Brain microvascular endothelial cell (primary cell): ENCODE results near the gene GDF11.

Experiments
- DNase-seq: peaks from one replicate; pipeline ENCODE4 v3.0.0-alpha.2; 2020
- H3K27ac ChIP-seq: fragments of 250-450 bp; sonication (Bioruptor Pico); 2 replicates; pipeline ENCODE4 v1.5.1; 2020; ENCODE audit warnings: mild to moderate bottlenecking, moderate library complexity
- H3K27me3 ChIP-seq: fragments of 250-450 bp; sonication (Bioruptor Pico); replicated peaks from 2 replicates; pipeline ENCODE4 v1.5.1; 2020; ENCODE audit warnings: mild to moderate bottlenecking
- H3K36me3 ChIP-seq: fragments of 250-450 bp; sonication (Bioruptor Pico); replicated peaks from 2 replicates; pipeline ENCODE4 v1.5.1; 2020; ENCODE audit warnings: mild to moderate bottlenecking
- H3K4me3 ChIP-seq: 2 replicates; pipeline ENCODE4 v1.5.1; 2011; ENCODE audit warnings: low read depth, mild to moderate bottlenecking, control low read depth, low read length, moderate library complexity
- in situ Hi-C: cut with HindIII; loops from 2 replicates; pipeline ENCODE4 v1.10.0; 2017; ENCODE audit warnings: low sequenced_read_pairs, low pct_ligation_motif_present
- TF ChIP-seq, protein P1 (sequence below): IDR thresholded peaks from 2 replicates; pipeline ENCODE4 v1.5.1; 2011; ENCODE audit warnings: low read depth, mild to moderate bottlenecking, moderate library complexity, low read length, control low read depth, inconsistent platforms; ENCODE audit errors: missing control alignments

The GDF11 gene

DNA sequence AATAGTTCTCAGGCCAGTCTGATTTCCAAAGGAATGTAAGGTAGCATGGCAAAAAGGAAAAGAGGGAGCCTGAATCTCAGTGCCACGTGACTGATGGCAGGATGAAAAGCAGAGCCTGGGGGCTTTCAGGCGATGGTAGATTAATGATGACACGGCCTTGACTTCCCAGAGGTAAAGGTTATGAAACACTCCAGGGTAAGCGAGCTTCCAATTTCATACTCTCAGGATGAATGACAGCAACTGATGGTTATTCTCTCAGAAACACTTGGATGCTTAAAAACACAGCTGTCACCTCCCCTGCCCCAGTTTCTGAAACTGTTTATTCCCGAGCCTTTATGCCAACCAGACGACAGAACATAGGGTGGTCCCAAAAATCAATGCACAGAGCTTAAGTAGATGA, 28.8 kb downstream of the GDF11 start:
- in situ Hi-C loops, result no loop called here
- Histone ChIP-seq H3K27me3 (no peaks in the 10 kb centered on the region), H3K36me3 (peaks cover 17% of the 10 kb centered on the region), H3K4me3 (no peak overlapping the region), H3K27ac (no peak overlapping the region)
- DNase-seq, result no peak
- TF ChIP-seq, protein P1, sequence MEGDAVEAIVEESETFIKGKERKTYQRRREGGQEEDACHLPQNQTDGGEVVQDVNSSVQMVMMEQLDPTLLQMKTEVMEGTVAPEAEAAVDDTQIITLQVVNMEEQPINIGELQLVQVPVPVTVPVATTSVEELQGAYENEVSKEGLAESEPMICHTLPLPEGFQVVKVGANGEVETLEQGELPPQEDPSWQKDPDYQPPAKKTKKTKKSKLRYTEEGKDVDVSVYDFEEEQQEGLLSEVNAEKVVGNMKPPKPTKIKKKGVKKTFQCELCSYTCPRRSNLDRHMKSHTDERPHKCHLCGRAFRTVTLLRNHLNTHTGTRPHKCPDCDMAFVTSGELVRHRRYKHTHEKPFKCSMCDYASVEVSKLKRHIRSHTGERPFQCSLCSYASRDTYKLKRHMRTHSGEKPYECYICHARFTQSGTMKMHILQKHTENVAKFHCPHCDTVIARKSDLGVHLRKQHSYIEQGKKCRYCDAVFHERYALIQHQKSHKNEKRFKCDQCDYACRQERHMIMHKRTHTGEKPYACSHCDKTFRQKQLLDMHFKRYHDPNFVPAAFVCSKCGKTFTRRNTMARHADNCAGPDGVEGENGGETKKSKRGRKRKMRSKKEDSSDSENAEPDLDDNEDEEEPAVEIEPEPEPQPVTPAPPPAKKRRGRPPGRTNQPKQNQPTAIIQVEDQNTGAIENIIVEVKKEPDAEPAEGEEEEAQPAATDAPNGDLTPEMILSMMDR, result no peak

DNA sequence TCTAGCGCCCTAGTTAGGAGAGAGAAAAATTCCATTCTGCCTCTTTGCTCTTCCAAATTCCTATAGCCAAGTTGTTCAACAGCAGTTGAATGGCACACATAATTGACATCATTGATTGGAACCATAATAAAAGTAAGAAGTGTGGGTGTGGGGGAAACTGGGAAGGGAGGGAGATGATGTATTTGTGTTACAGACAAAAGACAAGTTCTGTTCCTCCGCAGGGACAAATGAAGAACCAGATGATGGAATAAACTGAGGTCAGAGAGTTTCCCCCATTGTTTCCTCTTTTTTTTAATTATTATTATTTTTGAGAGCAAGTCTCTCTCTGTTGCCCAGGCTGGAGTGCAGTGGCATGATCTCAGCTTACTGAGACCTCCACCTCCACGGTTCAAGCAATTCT, 34.9 kb downstream of the GDF11 start:
- H3K36me3 ChIP-seq, result peaks cover 39% of the 10 kb centered on the region
- in situ Hi-C loops, result no loop called here

DNA sequence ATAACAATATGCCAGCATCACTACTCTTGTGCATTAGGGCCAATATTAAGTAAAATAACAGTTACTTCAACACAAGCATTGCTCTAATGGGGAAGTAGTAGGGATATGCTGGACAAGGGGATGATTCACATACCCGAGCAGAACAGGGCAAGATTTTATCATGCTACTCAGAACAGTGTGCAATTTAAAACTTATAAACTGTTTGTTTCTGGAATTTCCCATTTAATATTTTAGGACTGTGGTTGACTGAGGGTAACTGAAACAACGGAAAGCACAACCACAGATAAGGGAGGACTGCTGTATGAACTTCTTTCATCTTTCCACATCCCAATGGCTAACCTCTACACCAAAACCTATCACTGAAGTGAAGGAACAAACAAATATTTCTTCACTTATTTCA, 37.8 kb downstream of the GDF11 start:
- in situ Hi-C loops, result no loop called here
- H3K36me3 ChIP-seq, result peaks cover 53% of the 10 kb centered on the region
- no peak for DNase-seq
- TF ChIP-seq, protein P1, result no peak
- no peak overlapping the region for H3K27ac ChIP-seq
- no peaks in the 10 kb centered on the region for H3K27me3 ChIP-seq
- no peak overlapping the region for H3K4me3 ChIP-seq

More for the DNA sequence above, 34.9 kb downstream of the GDF11 start:
- TF ChIP-seq, protein P1, result no peak
- Histone ChIP-seq H3K27me3 (no peaks in the 10 kb centered on the region), H3K4me3 (no peak overlapping the region), H3K27ac (no peak overlapping the region)
- no peak for DNase-seq

DNA sequence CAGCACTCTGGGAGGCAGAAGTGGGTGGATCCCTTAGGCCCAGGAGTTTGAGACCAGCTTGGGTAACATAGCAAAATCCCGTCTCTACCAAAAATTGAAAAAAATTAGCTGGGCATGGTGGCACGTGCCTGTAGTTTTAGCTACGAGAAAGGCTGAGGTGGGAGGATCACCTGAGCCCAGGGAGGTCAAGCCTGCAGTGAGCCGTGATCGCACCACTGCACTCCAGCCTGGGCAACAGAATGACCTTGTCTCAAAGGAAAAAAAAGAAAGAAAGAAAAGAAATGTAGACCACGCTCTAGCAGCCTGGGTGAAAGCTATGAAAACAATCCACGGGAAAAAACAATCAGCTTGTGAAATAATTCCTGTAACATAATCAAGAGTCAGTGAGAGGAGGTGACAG, 45.6 kb downstream of the GDF11 start:
- Histone ChIP-seq H3K27ac (no peak overlapping the region), H3K4me3 (no peak overlapping the region), H3K36me3 (peaks cover 57% of the 10 kb centered on the region), H3K27me3 (no peaks in the 10 kb centered on the region)
- TF ChIP-seq, protein P1, result no peak
- DNase-seq, result no peak
- in situ Hi-C loops, result no loop called here

- no peak for DNase-seq
- H3K36me3 ChIP-seq, result peaks cover 58% of the 10 kb centered on the region
- H3K27ac ChIP-seq, result no peak overlapping the region
- in situ Hi-C loops, result no loop called here
- H3K27me3 ChIP-seq, result no peaks in the 10 kb centered on the region
- TF ChIP-seq, protein P1, result no peak
- H3K4me3 ChIP-seq, result no peak overlapping the region
These were observed 46.2 kb downstream of the GDF11 start for GRCh38 chr12:55789171-55789570.

- DNase-seq, result no peak
- peaks cover 59% of the 10 kb centered on the region for H3K36me3 ChIP-seq
- no peak overlapping the region for H3K4me3 ChIP-seq
- no peak overlapping the region for H3K27ac ChIP-seq
- TF ChIP-seq, protein P1, result no peak
- in situ Hi-C loops, result no loop called here
- H3K27me3 ChIP-seq, result no peaks in the 10 kb centered on the region
These were observed 47.0 kb downstream of the GDF11 start for GRCh38 chr12:55789893-55790292.
